Cardiac fibroblast (primary cell): ENCODE results near the gene SFMBT2.
"Not testable (repeated sequence)": the region's sequence is repeated elsewhere in the genome, so short reads cannot be mapped to it uniquely, and the experiment has no call there.

ENCODE experiments used
- DNase-seq, 2 donors: peaks; one replicate each; pipeline versions ENCODE4 v3.0.0 to v3.0.0-alpha.2; 2010; ENCODE audit warnings: low read depth in 2 of 2
- H3K4me3 ChIP-seq, 2 donors: replicated peaks in 1 of 2; 1 replicate in 1 of 2; 2 replicates in 1 of 2; pipeline ENCODE4 v1.5.1; 2011; ENCODE audit warnings: low read depth in 2 of 2, low read length in 2 of 2, mild to moderate bottlenecking in 2 of 2, moderate library complexity in 1 of 2
- TF ChIP-seq, protein P1 (sequence below): IDR thresholded peaks from one replicate; pipeline ENCODE4 v1.5.1; 2011; ENCODE audit warnings: low read depth, mild to moderate bottlenecking, low read length, inconsistent platforms

Gene SFMBT2

DNA sequence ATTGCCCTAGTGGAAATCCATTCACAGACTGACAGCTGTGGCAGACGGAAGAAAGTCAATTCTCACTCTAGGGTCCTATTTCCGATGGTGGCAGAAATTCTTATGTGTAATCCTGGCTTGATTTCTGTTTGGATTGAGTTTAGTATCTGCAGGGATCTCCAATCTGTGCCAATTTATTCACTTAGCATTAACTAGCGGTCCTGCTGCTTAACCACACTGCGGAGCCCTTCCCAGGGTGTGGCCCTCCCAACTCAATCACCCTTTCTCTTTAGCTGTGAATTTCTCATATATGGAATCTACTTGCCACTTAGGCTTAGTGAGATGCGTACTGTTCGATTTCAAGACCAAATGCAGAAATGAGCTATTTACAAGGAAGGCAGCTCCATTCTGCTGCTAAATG, 215.7 kb downstream of the SFMBT2 start:
- DNase-seq, result no peak
- H3K4me3 ChIP-seq, result no peak overlapping the region
- TF ChIP-seq, protein P1, sequence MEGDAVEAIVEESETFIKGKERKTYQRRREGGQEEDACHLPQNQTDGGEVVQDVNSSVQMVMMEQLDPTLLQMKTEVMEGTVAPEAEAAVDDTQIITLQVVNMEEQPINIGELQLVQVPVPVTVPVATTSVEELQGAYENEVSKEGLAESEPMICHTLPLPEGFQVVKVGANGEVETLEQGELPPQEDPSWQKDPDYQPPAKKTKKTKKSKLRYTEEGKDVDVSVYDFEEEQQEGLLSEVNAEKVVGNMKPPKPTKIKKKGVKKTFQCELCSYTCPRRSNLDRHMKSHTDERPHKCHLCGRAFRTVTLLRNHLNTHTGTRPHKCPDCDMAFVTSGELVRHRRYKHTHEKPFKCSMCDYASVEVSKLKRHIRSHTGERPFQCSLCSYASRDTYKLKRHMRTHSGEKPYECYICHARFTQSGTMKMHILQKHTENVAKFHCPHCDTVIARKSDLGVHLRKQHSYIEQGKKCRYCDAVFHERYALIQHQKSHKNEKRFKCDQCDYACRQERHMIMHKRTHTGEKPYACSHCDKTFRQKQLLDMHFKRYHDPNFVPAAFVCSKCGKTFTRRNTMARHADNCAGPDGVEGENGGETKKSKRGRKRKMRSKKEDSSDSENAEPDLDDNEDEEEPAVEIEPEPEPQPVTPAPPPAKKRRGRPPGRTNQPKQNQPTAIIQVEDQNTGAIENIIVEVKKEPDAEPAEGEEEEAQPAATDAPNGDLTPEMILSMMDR, result no peak

DNA sequence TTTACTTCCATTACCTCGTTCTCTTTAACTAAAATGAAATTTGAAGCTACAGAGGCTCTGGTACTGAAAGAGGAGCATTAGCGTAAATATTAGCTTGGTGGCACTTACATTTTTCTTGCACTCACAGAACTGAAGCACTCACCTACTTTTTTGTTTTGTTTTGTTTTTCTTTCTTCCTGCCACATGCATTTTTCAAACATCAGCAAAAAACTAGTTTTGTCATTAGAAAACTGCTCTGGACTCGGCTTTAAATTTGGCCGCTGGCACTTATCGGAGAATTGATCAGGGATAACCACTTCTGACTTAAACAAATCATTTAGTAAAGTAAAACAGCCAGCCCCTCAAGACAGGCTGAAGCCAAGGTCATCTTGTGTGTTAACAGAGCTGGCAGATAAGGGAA, 216.3 kb downstream of the SFMBT2 start:
- H3K4me3 ChIP-seq, result no peak overlapping the region
- TF ChIP-seq, protein P1, result no peak
- DNase-seq, result no peak

DNA sequence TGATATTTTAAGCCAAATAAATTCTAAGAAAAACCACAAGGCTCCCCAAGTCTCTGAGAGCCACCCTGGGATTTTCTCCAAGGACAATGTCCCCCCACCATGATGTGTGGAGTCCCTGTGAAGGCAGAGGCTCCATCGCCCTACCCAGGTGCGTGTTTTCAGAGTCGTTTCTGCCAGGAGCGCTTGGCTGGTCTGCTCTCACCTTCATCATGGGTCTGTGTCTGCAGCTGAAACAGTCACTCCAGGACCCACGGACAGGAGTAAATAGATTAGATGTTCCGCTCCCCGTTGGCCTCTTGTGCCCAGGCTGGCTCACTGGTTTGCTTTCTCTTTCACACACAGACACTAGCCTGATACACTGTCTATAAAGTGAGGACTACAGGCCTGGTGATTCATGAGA, 217.5 kb downstream of the SFMBT2 start:
- H3K4me3 ChIP-seq, result no peak overlapping the region
- TF ChIP-seq, protein P1, result no peak
- DNase-seq, result no peak

DNA sequence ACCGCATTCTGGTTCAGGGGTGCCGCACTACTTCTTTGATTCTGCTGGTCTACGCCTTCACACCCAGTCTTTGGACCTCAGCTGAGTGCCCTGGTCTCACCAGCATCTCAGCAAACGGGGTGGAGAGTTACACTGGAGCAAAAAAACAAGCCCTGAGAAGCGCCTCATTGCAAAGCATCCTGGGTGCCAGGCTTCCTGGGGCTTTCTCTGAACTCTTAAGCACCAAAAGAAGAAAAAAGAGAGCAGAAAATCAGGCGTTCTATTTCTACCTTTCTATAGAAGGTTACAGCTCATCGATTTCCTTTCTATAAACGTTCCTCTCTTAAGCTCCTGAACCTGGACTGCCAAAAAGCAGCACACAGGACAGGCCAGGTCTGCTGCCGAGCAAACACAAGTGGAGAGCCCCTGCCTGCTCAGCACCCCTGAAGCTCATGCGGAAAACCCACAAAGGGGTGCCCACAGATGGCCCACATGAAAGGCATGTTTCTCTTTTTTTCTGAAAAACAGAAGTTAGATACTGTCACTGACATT, 217.9 kb downstream of the SFMBT2 start:
- H3K4me3 ChIP-seq, result no peak overlapping the region
- TF ChIP-seq, protein P1, result no peak
- DNase-seq, result no peak

DNA sequence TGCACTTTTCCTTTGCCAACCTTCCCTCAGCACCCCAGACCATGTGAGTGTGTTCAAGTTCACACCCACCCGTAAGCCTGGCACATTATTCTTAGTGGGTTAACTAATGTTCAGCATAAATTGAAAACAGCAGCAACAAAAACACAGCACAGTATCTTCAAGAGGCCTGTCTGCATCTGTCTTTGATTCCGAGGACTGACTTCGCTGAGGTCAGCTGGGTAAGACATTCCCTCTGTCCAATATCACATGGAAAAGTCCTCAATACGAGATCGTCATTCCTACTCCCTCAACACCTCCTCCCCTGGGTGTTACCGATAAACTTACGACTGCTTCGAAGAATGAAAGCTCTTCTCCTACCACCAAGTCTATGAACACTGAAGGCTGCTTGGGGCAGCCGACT, 218.8 kb downstream of the SFMBT2 start:
- no peak overlapping the region for H3K4me3 ChIP-seq
- TF ChIP-seq, protein P1, result no peak
- no peak for DNase-seq

DNA sequence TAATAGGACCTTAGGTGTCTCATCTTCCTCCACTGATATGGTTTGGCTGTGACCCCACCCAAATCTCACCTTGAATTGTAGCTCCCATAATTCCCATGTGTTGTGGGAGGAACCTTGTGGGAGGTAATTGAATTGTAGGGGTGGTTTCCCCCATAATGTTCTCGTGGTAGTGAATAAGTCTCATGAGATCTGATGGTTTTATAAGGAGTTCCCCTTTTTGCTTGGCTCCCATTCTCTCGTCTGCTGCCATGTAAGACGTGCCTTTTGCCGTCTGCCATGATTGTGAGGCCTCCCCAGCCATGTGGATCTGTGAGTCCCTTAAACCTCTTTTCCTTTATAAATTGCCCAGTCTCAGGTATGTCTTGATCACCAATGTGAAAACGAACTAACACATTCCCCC, 220.1 kb downstream of the SFMBT2 start:
- DNase-seq, H3K4me3 ChIP-seq: not testable (repeated sequence)

DNA sequence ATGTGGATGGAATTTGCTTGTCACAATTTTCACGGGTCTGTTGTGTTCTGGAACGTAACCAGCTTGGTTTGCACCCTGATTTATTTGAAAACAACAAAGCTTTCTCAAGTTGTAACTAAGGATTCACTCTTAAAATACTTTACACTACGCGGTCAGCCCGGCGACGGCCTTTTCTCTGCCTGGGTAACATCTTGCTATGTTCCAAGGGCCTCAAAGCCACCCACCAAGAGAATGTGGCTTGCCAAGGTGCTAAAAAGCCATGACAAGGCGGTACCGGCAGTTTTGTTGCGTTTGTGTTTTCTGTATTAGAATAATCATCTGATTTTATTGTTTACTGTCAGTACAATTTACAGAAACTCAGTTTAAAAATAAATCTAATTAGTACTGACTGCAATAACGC, 220.9 kb downstream of the SFMBT2 start:
- no peak for DNase-seq
- no peak overlapping the region for H3K4me3 ChIP-seq
- TF ChIP-seq, protein P1, result no peak
